Ishikawa (cell line): ENCODE data around the gene ERN2.

Experiments
- CEBPB ChIP-seq: IDR thresholded peaks from 2 replicates; pipeline ENCODE4 v1.6.1; 2012
- CREB1 ChIP-seq: IDR thresholded peaks from 2 replicates; pipeline ENCODE4 v1.6.1; 2012; ENCODE audit warnings: low read depth
- EGR1 ChIP-seq: IDR thresholded peaks from 2 replicates; pipeline ENCODE4 v1.6.1; 2012
- EP300 ChIP-seq: IDR thresholded peaks from 2 replicates; pipeline ENCODE4 v1.6.1; 2012; ENCODE audit warnings: borderline replicate concordance
- FOXM1 ChIP-seq: IDR thresholded peaks from 2 replicates; pipeline ENCODE4 v1.6.1; 2012; ENCODE audit warnings: low read depth, borderline replicate concordance
- NFIC ChIP-seq: IDR thresholded peaks from 2 replicates; pipeline ENCODE4 v1.6.1; 2012
- RAD21 ChIP-seq: IDR thresholded peaks from 2 replicates; pipeline ENCODE4 v1.6.1; 2012; ENCODE audit warnings: low read depth
- TAF1 ChIP-seq: IDR thresholded peaks from 2 replicates; pipeline ENCODE4 v1.6.1; 2012; ENCODE audit warnings: low read depth, mild to moderate bottlenecking
- TCF12 ChIP-seq: IDR thresholded peaks from 2 replicates; pipeline ENCODE4 v1.6.1; 2012; ENCODE audit warnings: low read depth
- TEAD4 ChIP-seq: IDR thresholded peaks from 2 replicates; pipeline ENCODE4 v1.6.1; 2012
- YY1 ChIP-seq: IDR thresholded peaks from 2 replicates; pipeline ENCODE4 v1.6.1; 2012; ENCODE audit warnings: low read depth
- ZBTB7A ChIP-seq: IDR thresholded peaks from 2 replicates; pipeline ENCODE4 v1.6.1; 2012; ENCODE audit warnings: low read depth
- TF ChIP-seq, protein P1 (sequence below): IDR thresholded peaks from 2 replicates; pipeline ENCODE4 v1.6.1; 2012
- TF ChIP-seq, protein P2 (sequence below): IDR thresholded peaks from 2 replicates; pipeline ENCODE4 v1.6.1; 2012
- TF ChIP-seq, protein P3 (sequence below): IDR thresholded peaks from 2 replicates; pipeline ENCODE4 v1.6.1; 2012; ENCODE audit warnings: low read depth, mild to moderate bottlenecking

ERN2 gene

DNA sequence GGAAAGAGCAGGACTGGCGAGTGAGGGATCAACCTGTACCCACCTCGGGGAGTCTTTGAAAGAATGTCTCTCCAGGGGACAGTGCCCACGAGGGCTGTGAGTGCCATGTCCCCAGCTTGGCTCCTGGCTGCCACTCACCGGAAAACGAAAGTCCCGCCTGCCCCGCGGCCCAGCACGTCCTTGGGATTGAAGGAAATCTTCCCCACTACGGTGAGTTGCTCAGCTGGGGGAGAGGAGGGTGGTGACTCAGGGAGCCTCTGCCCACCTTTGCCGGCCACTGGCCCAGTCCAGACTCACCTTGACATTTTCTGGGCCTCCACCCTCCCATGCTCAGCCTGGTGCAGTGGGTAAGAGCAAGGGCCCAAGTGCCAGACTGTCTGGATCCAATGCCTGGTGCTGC lies 17.3 kb downstream of the ERN2 start:
- TF ChIP-seq NFIC = no peak
- TF ChIP-seq YY1 = no peak

- TF ChIP-seq RAD21 = no peak
- no peak for TF ChIP-seq CREB1
- TF ChIP-seq CEBPB = no peak
- TF ChIP-seq TAF1 = no peak
- no peak for TF ChIP-seq ZBTB7A
- TF ChIP-seq NFIC = no peak
- no peak for TF ChIP-seq TEAD4
These were observed 18.2 kb downstream of the ERN2 start for GRCh38 chr16:23694644-23695373.

- TF ChIP-seq CREB1 = no peak
- TF ChIP-seq, protein P1, sequence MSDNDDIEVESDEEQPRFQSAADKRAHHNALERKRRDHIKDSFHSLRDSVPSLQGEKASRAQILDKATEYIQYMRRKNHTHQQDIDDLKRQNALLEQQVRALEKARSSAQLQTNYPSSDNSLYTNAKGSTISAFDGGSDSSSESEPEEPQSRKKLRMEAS = no peak
- no peak for TF ChIP-seq YY1
- no peak for TF ChIP-seq EGR1
- TF ChIP-seq EP300 = no peak
These were observed 18.8 kb downstream of the ERN2 start for GRCh38 chr16:23694265-23694643.

- TF ChIP-seq TAF1 (no peak), NFIC (no peak), RAD21 (no peak), CEBPB (no peak), YY1 (no peak), ZBTB7A (no peak), EGR1 (no peak), CREB1 (no peak), EP300 (no peak)
- TF ChIP-seq, protein P2, sequence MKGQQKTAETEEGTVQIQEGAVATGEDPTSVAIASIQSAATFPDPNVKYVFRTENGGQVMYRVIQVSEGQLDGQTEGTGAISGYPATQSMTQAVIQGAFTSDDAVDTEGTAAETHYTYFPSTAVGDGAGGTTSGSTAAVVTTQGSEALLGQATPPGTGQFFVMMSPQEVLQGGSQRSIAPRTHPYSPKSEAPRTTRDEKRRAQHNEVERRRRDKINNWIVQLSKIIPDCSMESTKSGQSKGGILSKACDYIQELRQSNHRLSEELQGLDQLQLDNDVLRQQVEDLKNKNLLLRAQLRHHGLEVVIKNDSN = no peak
These were observed 20.7 kb downstream of the ERN2 start for GRCh38 chr16:23692190-23692837.

- TF ChIP-seq YY1 (0 out of 2 replicates have a peak, but pooled peaks have one; percentile 36), TCF12 (no peak)
These were observed 21.4 kb downstream of the ERN2 start for GRCh38 chr16:23691483-23692189.

GRCh38 chr16:23690771-23691482 lies 22.1 kb downstream of the ERN2 start:
- no peak for TF ChIP-seq CREB1

- TF ChIP-seq, protein P1 = no peak
- TF ChIP-seq RAD21 = no peak
- no peak for TF ChIP-seq EGR1
- TF ChIP-seq CREB1 = no peak
- no peak for TF ChIP-seq NFIC
- TF ChIP-seq ZBTB7A = no peak
- TF ChIP-seq, protein P3, sequence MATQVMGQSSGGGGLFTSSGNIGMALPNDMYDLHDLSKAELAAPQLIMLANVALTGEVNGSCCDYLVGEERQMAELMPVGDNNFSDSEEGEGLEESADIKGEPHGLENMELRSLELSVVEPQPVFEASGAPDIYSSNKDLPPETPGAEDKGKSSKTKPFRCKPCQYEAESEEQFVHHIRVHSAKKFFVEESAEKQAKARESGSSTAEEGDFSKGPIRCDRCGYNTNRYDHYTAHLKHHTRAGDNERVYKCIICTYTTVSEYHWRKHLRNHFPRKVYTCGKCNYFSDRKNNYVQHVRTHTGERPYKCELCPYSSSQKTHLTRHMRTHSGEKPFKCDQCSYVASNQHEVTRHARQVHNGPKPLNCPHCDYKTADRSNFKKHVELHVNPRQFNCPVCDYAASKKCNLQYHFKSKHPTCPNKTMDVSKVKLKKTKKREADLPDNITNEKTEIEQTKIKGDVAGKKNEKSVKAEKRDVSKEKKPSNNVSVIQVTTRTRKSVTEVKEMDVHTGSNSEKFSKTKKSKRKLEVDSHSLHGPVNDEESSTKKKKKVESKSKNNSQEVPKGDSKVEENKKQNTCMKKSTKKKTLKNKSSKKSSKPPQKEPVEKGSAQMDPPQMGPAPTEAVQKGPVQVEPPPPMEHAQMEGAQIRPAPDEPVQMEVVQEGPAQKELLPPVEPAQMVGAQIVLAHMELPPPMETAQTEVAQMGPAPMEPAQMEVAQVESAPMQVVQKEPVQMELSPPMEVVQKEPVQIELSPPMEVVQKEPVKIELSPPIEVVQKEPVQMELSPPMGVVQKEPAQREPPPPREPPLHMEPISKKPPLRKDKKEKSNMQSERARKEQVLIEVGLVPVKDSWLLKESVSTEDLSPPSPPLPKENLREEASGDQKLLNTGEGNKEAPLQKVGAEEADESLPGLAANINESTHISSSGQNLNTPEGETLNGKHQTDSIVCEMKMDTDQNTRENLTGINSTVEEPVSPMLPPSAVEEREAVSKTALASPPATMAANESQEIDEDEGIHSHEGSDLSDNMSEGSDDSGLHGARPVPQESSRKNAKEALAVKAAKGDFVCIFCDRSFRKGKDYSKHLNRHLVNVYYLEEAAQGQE = no peak
- TF ChIP-seq, protein P2 = no peak
- TF ChIP-seq FOXM1 = no peak
These were observed 23.4 kb downstream of the ERN2 start for GRCh38 chr16:23689442-23690187.
